ENCODE measurements around the gene FAM200B.

DNA sequence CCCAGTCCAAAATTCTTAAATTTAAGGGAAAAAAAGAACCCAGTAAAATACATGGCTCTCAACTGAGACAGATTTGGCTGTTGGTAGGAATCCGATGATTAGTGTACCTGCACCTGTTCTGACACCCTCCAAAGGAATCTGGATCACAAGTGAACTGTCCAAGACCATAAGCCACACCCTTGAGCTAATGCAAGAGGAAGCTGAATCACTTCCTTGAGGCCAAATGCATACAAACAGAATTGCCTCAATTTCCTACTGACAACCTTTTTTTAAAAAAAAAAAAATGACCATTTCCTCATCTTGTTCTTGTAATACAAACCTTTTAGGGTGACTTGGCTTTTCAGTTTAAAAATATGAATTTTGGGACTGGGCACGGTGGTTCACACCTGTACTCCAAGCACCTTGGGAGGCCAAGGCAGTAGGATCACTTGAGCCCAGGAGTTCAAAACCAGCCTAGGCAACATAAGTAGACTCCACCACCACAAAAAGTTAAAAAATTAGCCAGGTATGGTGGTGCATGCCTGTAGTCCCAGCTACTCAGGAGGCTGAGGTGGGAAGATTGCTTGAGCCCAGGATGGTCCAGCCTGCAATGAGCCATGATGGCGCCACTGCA, 15.8 kb upstream of the FAM200B start:
- TF ChIP-seq, protein P1, sequence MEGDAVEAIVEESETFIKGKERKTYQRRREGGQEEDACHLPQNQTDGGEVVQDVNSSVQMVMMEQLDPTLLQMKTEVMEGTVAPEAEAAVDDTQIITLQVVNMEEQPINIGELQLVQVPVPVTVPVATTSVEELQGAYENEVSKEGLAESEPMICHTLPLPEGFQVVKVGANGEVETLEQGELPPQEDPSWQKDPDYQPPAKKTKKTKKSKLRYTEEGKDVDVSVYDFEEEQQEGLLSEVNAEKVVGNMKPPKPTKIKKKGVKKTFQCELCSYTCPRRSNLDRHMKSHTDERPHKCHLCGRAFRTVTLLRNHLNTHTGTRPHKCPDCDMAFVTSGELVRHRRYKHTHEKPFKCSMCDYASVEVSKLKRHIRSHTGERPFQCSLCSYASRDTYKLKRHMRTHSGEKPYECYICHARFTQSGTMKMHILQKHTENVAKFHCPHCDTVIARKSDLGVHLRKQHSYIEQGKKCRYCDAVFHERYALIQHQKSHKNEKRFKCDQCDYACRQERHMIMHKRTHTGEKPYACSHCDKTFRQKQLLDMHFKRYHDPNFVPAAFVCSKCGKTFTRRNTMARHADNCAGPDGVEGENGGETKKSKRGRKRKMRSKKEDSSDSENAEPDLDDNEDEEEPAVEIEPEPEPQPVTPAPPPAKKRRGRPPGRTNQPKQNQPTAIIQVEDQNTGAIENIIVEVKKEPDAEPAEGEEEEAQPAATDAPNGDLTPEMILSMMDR (optimal IDR thresholded peaks at IDR 0.05 in 1 of 3, IDR thresholded peaks at IDR 0.05 in 1 of 3, conservative IDR thresholded peaks at IDR 0.05 in 1 of 3; ENCODE audit: extremely low read depth in 1 of 3, insufficient read depth in 2 of 3, low read length in 3 of 3) = no peak
- no peak for TF ChIP-seq EZH2 (IDR thresholded peaks at IDR 0.05; ENCODE audit: low read length)

All from keratinocyte (primary cell).